Measurements from ENCODE around the gene HGD.

Gene HGD

GRCh38 chr3:120664926-120665325, 17.1 kb downstream of the HGD start:
- TF ChIP-seq CTCF (IDR thresholded peaks at IDR 0.05; ENCODE audit: control insufficient read depth, extremely low read depth, insufficient read depth), result no peak
- DNase-seq (ENCODE audit: low read depth), result no peak
- no peak overlapping the region for H3K4me3 ChIP-seq (ENCODE audit: low read depth, low read length)

GRCh38 chr3:120661945-120662344, 20.1 kb downstream of the HGD start:
- peak; percentile 42 for DNase-seq (ENCODE audit: low read depth)
- TF ChIP-seq CTCF (IDR thresholded peaks at IDR 0.05; ENCODE audit: control insufficient read depth, extremely low read depth, insufficient read depth), result no peak
- no peak overlapping the region for H3K4me3 ChIP-seq (ENCODE audit: low read depth, low read length)

GRCh38 chr3:120661106-120661905, 20.7 kb downstream of the HGD start:
- TF ChIP-seq CTCF (IDR thresholded peaks at IDR 0.05; ENCODE audit: control insufficient read depth, extremely low read depth, insufficient read depth), result no peak
- DNase-seq (ENCODE audit: low read depth), result peak; percentile 96
- H3K4me3 ChIP-seq (ENCODE audit: low read depth, low read length), result no peak overlapping the region

GRCh38 chr3:120659834-120660233, 22.2 kb downstream of the HGD start:
- H3K4me3 ChIP-seq (ENCODE audit: low read depth, low read length), result no peak overlapping the region
- DNase-seq (ENCODE audit: low read depth), result no peak
- no peak for TF ChIP-seq CTCF (IDR thresholded peaks at IDR 0.05; ENCODE audit: control insufficient read depth, extremely low read depth, insufficient read depth)

GRCh38 chr3:120659285-120659684, 22.8 kb downstream of the HGD start:
- TF ChIP-seq CTCF (IDR thresholded peaks at IDR 0.05; ENCODE audit: control insufficient read depth, extremely low read depth, insufficient read depth), result no peak
- no peak for DNase-seq (ENCODE audit: low read depth)
- H3K4me3 ChIP-seq (ENCODE audit: low read depth, low read length), result no peak overlapping the region

- no peak overlapping the region for H3K4me3 ChIP-seq (ENCODE audit: low read depth, low read length)
- no peak for TF ChIP-seq CTCF (IDR thresholded peaks at IDR 0.05; ENCODE audit: control insufficient read depth, extremely low read depth, insufficient read depth)
- DNase-seq (ENCODE audit: low read depth), result no peak
Measured at GRCh38 chr3:120652896-120653545, 29.0 kb downstream of the HGD start.

Data from LNCaP clone FGC (cell line).